ENCODE data around the gene EPHB6.

Gene EPHB6

DNA sequence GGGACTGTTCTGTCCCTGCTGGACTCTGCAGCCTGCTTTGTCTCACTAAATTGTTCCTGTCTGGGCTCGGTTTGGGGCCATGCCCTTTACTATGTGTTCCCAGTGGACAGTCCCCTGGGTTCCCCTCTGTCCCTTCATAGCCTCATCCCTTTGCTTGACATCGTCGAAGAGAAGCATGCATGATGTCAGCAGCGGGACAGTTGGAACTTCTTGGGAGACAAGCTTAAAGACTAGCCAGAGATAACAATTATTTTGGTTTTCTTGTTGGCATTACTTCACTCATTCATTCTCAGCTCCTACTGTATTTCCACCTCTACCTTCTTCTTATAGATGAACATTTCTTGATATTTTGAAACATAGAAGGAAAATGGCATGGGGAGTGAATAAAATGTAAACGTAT is 2.7 kb downstream of the EPHB6 start:
- Histone ChIP-seq H3K9ac (ENCODE audit: low read length) (no peak overlapping the region), H3K36me3 (ENCODE audit: insufficient read depth, low read length) (no peaks in the 10 kb centered on the region), H2AFZ (ENCODE audit: low read length) (no peak overlapping the region), H3K4me1 (ENCODE audit: insufficient read depth, low read length, severe bottlenecking) (peaks cover 7% of the 10 kb centered on the region), H3K79me2 (ENCODE audit: insufficient read depth, low read length) (no peaks in the 10 kb centered on the region), H3F3A (ENCODE audit: insufficient read depth, low read length) (no peaks in the 10 kb centered on the region), H3K4me3 (ENCODE audit: low read depth, low read length, poor library complexity, severe bottlenecking) (no peak overlapping the region), H3K9me2 (ENCODE audit: low read depth, low read length) (no peaks in the 10 kb centered on the region), H3K27me3 (ENCODE audit: insufficient read depth, low read length) (no peaks in the 10 kb centered on the region; the same call in 1 of the 2 replicates), H3K27ac (ENCODE audit: low read depth, low read length, poor library complexity, severe bottlenecking) (no peak overlapping the region), H4K20me1 (ENCODE audit: insufficient read depth, low read length) (no peaks in the 10 kb centered on the region), H3K4me2 (ENCODE audit: low read length) (no peak overlapping the region), H3K9me3 (ENCODE audit: low read length) (no peaks in the 10 kb centered on the region)
- TF ChIP-seq EZH2 (IDR thresholded peaks at IDR 0.05; ENCODE audit: borderline replicate concordance, low read length) (no peak), CTCF (IDR thresholded peaks at IDR 0.05; ENCODE audit: low read length) (no peak)

- TF ChIP-seq CTCF (IDR thresholded peaks at IDR 0.05; ENCODE audit: low read length) (no peak), EZH2 (IDR thresholded peaks at IDR 0.05; ENCODE audit: borderline replicate concordance, low read length) (no peak)
- Histone ChIP-seq H3F3A (ENCODE audit: insufficient read depth, low read length) (no peaks in the 10 kb centered on the region), H3K4me3 (ENCODE audit: low read depth, low read length, poor library complexity, severe bottlenecking) (no peak overlapping the region), H3K36me3 (ENCODE audit: insufficient read depth, low read length) (no peaks in the 10 kb centered on the region), H4K20me1 (ENCODE audit: insufficient read depth, low read length) (no peaks in the 10 kb centered on the region), H3K4me2 (ENCODE audit: low read length) (no peak overlapping the region), H3K27ac (ENCODE audit: low read depth, low read length, poor library complexity, severe bottlenecking) (no peak overlapping the region), H3K9me2 (ENCODE audit: low read depth, low read length) (no peaks in the 10 kb centered on the region), H3K27me3 (ENCODE audit: insufficient read depth, low read length) (peaks cover 5% of the 10 kb centered on the region; the same call in 1 of the 2 replicates), H2AFZ (ENCODE audit: low read length) (no peak overlapping the region), H3K9me3 (ENCODE audit: low read length) (no peaks in the 10 kb centered on the region), H3K9ac (ENCODE audit: low read length) (no peak overlapping the region), H3K4me1 (ENCODE audit: insufficient read depth, low read length, severe bottlenecking) (peaks cover 3% of the 10 kb centered on the region), H3K79me2 (ENCODE audit: insufficient read depth, low read length) (no peaks in the 10 kb centered on the region)
Observed at GRCh38 chr7:142859411-142859810, 4.5 kb downstream of the EPHB6 start.

DNA sequence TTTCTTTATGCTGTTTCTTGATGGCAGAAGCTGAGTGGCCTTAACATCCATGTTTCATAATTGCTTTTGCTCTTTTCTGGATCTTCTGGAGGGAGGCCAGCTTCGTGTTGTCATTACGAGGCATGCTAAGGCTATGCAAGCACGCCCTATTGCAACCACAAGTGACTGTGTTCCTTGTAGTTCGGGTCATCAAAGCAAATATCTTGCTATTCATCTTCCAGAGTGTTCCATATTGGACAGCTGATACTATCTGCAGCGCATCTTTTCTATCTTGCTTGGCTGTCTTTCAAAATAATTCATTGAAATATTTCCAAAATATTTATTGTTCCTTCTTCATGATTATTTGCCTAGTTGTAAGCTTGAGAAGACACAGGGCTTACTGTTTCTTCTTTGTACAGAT is 5.0 kb downstream of the EPHB6 start:
- TF ChIP-seq EZH2 (IDR thresholded peaks at IDR 0.05; ENCODE audit: borderline replicate concordance, low read length) (no peak), CTCF (IDR thresholded peaks at IDR 0.05; ENCODE audit: low read length) (no peak)
- Histone ChIP-seq H3K36me3 (ENCODE audit: insufficient read depth, low read length) (no peaks in the 10 kb centered on the region), H3K4me1 (ENCODE audit: insufficient read depth, low read length, severe bottlenecking) (peaks cover 3% of the 10 kb centered on the region), H3K9me3 (ENCODE audit: low read length) (no peaks in the 10 kb centered on the region), H3K4me2 (ENCODE audit: low read length) (no peak overlapping the region), H3K27ac (ENCODE audit: low read depth, low read length, poor library complexity, severe bottlenecking) (no peak overlapping the region), H3K27me3 (ENCODE audit: insufficient read depth, low read length) (peaks cover 5% of the 10 kb centered on the region; the same call in 1 of the 2 replicates), H3K9me2 (ENCODE audit: low read depth, low read length) (no peaks in the 10 kb centered on the region), H3K79me2 (ENCODE audit: insufficient read depth, low read length) (no peaks in the 10 kb centered on the region), H4K20me1 (ENCODE audit: insufficient read depth, low read length) (no peaks in the 10 kb centered on the region), H3K4me3 (ENCODE audit: low read depth, low read length, poor library complexity, severe bottlenecking) (no peak overlapping the region), H3F3A (ENCODE audit: insufficient read depth, low read length) (no peaks in the 10 kb centered on the region), H3K9ac (ENCODE audit: low read length) (no peak overlapping the region), H2AFZ (ENCODE audit: low read length) (no peak overlapping the region)

Data from OCI-LY1 (cell line).